HG02970 (cell line): Measurements from ENCODE around the gene PIGL.
"Not testable (repeated sequence)": the region's sequence is repeated elsewhere in the genome, so short reads cannot be mapped to it uniquely, and the experiment has no call there.

Source experiments
- ATAC-seq: cut with Tn5 transposase; IDR thresholded peaks from one replicate; pipeline ENCODE4 v1.9.1; 2021; ENCODE audit warnings: mild to moderate bottlenecking, moderate library complexity, moderate number of reproducible peaks; ENCODE audit not compliant: unreplicated experiment, low FRiP score

Gene PIGL

GRCh38 chr17:16301963-16302855, 85.2 kb downstream of the PIGL start:
- no peak for ATAC-seq

DNA sequence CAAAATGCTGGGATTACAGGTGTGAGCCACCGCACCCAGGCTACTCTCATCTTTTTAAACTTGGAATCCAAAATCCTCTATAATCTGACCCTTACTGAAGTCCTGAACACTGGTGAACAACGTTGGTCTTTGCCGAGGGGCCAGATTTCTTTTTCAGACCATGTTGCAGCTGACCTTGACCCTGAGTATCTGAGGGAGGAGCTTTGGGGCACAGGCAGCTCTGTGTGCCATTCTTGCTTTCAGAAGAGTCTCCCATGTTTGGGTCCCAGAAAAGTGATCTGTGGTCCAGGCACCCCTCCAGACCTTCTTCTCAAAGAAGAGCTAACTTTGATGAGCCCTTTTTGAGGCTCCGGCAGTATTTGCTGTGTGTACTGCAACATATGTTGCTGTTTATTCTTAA, 85.8 kb downstream of the PIGL start:
- no peak for ATAC-seq

- no peak for ATAC-seq
Measured at GRCh38 chr17:16304830-16305229, 87.8 kb downstream of the PIGL start.

DNA sequence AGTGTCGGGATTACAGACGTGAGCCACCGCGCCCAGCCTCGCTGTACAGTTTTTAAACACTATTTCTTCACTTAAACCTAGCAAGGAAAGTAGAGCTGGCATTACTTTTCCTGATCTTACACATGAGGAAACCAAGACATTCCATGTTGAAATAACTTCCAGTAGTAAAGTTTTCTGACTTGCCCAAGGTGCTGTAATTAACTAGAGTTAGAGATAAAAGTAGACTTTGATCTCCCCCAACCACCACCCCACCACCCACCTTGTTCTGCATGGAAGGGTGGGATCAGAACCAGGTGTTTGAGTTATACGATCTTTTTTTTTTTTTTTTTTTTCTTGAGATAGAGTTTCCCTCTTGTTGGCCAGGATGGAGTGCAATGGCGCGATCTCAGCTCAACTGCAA, 89.2 kb downstream of the PIGL start:
- no peak for ATAC-seq

GRCh38 chr17:16312061-16312460, 95.1 kb downstream of the PIGL start:
- not testable (repeated sequence) for ATAC-seq

GRCh38 chr17:16313139-16314090, 96.4 kb downstream of the PIGL start:
- ATAC-seq, result no peak

- ATAC-seq, result no peak
Measured at GRCh38 chr17:16314189-16314588, 97.2 kb downstream of the PIGL start.

DNA sequence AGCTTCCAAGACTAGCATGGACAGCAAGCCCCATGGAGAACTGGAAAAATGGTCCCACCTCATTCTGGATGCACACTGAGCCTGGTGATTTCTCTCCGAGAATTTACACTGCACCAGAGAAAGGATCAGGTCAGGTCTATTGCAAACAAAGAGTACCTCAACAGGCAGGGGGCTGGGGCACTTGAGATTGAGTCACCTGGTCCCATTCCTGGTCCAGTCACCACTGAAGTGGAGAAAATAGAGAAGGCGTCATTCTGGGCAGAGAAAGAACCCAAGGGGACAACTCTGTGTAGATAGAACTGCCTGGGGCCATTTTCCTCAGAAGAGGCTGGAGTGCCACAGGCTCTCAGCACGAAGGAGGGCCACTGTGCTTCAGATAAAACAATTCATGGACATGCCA, 97.8 kb downstream of the PIGL start:
- no peak for ATAC-seq

DNA sequence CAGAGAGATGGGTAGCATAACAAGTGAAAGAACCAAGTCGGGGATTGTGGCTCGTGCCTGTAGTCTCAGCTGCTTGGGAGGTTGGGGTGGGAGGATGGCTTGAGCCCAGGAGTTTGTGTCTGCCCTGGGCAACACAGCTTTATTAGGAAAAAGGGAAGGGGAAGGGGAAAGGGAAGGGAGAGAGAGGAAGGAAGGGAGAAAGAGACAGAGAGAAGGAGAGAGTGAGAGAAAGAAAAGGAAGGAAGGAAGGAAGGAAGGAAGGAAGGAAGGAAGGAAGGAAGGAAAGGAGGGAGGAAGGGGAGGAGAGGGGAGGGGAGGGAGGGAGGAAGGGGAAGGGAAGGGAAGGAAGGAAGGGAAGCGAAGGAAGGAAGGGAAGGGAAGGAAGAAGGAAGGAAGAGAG, 103.0 kb downstream of the PIGL start:
- no peak for ATAC-seq

DNA sequence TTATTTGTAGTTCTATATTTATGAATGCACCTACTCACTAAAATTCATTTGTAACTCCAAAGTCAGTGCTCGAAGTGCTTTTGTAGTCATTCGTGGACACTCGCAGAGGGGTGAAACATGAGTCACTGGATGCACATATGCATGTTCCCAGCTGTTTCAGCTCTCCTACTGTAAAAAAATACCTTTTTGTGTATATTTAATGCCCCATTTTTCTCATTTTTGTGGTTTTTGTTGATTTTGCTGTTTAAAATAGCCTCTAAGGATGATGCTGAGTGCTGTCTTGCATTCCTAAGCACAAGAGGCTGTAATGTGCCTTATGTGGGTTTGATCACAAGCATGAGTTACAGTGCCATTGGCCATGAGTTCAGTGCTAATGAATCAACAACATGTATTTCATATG, 105.6 kb downstream of the PIGL start:
- ATAC-seq, result no peak

DNA sequence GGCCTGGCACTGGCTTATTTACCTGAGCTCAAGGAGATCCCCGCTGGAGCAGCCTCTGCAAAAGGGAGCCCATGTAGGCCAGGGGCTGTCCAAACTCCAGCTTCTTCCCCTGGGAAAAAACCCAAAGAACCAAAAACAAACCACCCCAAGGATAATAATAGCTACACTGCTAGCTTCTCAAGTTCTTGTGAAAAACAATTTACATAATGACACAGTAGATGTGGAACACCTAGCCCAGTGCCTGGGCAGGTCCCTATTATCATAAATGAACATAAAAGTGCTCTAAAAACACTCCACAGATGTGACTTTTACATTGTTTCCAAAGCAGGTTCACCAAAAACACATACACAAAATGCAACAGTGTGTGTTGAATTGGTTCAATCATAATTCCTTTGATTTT, 109.0 kb downstream of the PIGL start:
- ATAC-seq, result no peak

DNA sequence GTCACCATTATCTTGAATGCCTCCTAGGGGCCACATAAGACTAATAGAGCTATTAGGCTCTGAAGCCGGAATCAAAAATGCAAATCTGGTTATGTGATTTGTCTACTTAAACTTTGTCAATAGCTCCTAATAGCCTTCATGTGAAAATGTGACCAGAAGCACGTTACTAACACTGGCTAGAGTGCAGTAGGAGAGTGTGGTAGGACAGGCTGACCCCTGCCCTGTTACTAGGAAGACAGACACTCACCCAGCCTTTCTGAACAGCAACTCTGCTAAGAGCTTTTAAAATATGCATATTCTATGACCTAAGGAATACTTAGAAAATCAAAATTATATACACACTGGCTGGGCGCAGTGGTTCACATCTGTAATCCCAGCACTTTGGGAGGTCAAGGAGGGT, 110.0 kb downstream of the PIGL start:
- no peak for ATAC-seq

DNA sequence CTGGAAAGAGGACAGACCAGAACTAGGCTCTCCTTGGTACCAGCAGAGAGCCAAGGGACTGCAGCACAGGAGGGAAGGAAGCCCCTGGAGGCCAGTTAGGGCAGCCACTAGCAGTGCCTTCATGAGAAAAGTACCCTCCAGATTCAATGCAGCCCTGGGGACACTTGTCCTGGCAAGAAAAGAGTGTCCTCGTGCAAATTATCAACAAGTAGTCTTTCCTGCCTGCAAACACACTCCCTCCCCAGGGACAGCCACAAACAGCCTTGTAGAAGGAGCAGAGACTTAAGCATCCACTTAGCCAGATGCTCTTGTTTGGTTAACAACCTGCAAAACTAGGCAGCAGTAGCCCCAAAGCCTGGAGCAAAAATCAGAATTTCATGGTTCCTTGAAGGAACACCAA, 112.0 kb downstream of the PIGL start:
- ATAC-seq, result no peak

DNA sequence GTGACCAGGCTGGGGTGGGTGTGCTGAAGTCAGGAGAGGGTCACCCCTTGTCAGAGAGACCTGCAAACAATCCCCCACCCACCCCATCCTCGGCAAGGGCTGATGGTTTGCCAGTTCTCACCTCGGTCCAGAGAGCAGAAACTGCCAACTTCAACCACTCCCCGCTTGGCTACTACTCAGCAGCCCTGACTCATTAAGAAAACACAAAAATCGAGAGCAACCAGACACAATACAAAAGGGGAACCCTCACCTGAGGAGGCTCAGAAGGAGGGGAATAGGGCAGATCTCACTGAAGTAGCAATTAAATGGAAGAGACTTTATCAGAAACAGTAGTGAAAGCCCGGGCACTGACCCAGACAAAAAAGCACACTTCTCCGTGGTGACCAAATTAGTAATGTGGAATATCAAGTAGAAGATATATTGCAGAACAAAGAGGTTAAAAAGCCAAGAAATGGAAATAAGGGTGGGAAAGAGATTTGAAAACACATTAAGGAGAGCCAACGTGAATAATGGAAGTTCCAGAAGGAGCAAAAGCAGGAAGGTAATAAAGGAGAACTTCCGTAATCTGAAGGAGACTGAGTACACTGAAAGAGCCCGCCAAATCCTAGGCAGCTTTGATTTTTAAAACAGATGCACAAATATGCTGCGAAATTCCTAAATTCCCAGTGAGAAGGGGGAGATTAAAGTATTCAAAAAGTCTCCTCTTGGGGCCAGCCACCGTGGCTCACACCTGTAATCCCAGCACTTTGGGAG, 112.7 kb downstream of the PIGL start:
- no peak for ATAC-seq

DNA sequence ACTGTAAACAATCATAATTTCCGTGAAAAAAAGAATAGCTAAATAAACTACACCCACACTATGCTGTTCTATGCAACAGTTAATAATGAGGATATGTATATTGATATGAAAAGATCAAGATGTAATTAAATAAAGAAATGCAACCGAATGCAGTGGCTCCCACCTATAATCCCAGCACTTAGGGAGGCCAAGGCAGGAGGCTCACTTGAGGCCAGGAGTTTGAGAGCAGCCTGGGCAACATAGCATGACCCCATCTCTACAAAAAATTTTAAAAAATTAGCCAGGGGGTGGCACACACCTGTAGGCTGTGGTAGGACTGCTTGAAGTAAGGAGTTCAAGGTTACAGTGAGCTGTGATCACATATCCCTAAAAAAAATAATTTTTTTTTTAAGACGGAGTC, 121.4 kb downstream of the PIGL start:
- no peak for ATAC-seq

DNA sequence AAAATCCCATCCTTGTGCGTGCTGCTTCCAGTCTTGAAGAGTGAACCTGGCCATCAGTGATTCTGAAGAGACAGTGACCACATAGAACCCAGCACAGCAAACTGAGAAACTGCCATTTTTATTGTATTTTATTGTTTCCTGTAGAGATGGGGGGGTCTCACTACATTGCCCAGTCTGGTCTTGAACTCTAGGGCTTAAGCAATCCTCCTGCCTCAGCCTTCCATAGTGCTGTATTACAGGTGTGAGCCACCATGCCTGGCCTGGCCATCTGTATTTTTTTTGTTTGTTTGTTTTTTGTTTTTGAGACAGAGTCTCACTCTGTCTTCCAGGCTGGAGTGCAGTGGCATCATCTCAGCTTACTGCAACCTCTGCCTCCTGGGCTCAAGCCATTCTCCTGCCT, 122.4 kb downstream of the PIGL start:
- no peak for ATAC-seq

DNA sequence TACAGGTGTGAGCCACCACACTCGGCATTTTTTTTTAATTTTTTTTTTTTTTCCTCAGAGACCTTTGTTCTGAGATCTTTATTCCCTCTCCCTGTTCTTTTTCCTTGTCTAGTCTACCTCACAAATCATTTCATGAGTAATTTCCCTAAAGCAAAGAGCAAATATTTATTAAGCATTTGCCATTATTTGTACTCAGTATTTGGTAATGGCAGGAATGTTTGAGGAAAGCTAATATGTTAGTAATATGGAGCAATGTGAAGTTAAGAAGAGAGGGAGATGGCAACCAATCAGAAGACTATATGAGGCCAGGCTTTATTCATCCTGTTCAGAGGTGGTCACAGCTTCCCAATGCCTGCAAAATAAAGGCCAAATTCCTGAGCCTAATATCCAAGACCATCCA, 122.9 kb downstream of the PIGL start:
- no peak for ATAC-seq

DNA sequence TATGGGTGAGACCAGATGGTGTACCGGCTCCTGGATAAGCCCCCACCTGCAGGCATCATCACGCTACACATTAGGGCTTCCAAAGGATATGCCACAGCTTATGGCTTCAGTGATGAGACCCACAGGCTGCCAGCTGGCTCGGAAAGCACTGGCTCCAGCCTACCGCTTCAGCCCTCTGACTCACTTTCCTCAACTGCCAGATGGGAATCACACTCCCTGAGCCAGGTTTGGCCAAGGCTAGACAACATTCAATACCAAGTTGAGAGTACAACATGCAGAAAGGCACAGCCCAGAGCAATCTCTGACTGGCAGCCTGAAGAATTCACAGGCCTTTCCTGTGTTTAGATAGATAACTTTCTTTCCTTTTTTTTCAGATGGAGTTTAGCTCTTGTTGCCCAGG, 126.0 kb downstream of the PIGL start:
- no peak for ATAC-seq

GRCh38 chr17:16343569-16343968, 126.6 kb downstream of the PIGL start:
- no peak for ATAC-seq

DNA sequence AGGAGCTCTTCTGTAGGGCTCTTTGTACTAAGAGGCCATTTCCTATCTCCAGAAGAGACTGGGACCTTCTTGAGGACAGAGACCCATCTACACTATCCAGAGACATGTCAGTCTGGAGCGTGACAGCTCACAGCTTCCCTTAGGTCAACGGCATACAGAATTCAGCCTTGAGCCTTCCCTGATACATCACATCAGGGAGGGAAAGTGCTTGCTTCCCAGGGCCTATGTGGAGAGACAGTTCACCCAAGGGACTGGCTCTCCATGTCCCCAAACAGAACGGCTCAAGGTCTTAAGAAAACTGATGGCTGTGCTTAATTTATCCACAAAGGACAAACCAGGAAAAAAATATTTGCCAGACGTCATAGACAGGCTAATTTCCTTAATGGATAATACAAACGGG, 128.6 kb downstream of the PIGL start:
- ATAC-seq, result no peak
